Measurements from ENCODE around the gene MGAT4B. TPM values are rescaled to one million over a fixed set of nuclear protein-coding genes. Genes with fewer than 3 reads are reported as not detected.

MGAT4B gene
- total RNA-seq, 4 donors from 2014 or later = 366 to 1,291 (median 1,007) TPM

GRCh38 chr5:179779826-179780225, 26.8 kb downstream of the MGAT4B start:
- no peak for DNase-seq
- Histone ChIP-seq H3K36me3 (peaks cover 0 to 40% (median 0%) of the 10 kb centered on the region in 3 donors), H3K4me3 (no peak overlapping the region), H3K4me1 (no peaks in the 10 kb centered on the region), H3K9me3 (no peaks in the 10 kb centered on the region), H3K27me3 (no peaks in the 10 kb centered on the region), H3K27ac (no peak overlapping the region)
- no peak for TF ChIP-seq CTCF (IDR thresholded peaks at IDR 0.05)
- no peak for TF ChIP-seq POLR2A (IDR thresholded peaks at IDR 0.05)

GRCh38 chr5:179778591-179778990, 28.1 kb downstream of the MGAT4B start:
- TF ChIP-seq POLR2A (IDR thresholded peaks at IDR 0.05) = no peak
- no peak for TF ChIP-seq CTCF (IDR thresholded peaks at IDR 0.05)
- Histone ChIP-seq H3K4me3 (no peak overlapping the region), H3K36me3 (peaks cover 0 to 52% (median 0%) of the 10 kb centered on the region in 3 donors), H3K27ac (no peak overlapping the region), H3K27me3 (no peaks in the 10 kb centered on the region), H3K9me3 (no peaks in the 10 kb centered on the region), H3K4me1 (no peaks in the 10 kb centered on the region)
- no peak for DNase-seq

GRCh38 chr5:179777909-179778308, 28.8 kb downstream of the MGAT4B start:
- no peaks in the 10 kb centered on the region for H3K4me1 ChIP-seq
- DNase-seq = no peak
- H3K9me3 ChIP-seq = no peaks in the 10 kb centered on the region
- H3K27me3 ChIP-seq = no peaks in the 10 kb centered on the region
- peaks cover 0 to 59% (median 0%) of the 10 kb centered on the region in 3 donors for H3K36me3 ChIP-seq
- H3K4me3 ChIP-seq = no peak overlapping the region
- H3K27ac ChIP-seq = peak overlapping the region in 1 of 4 donors; percentile 11
- no peak for TF ChIP-seq POLR2A (IDR thresholded peaks at IDR 0.05)
- no peak for TF ChIP-seq CTCF (IDR thresholded peaks at IDR 0.05)

- no peak overlapping the region for H3K27ac ChIP-seq
- no peak overlapping the region for H3K4me3 ChIP-seq
- H3K9me3 ChIP-seq = no peaks in the 10 kb centered on the region
- H3K36me3 ChIP-seq = peaks cover 0 to 64% (median 0%) of the 10 kb centered on the region in 3 donors
- H3K27me3 ChIP-seq = no peaks in the 10 kb centered on the region
- TF ChIP-seq CTCF (IDR thresholded peaks at IDR 0.05) (no peak), POLR2A (IDR thresholded peaks at IDR 0.05) (no peak)
- H3K4me1 ChIP-seq = no peaks in the 10 kb centered on the region
- no peak for DNase-seq
These were observed 29.2 kb downstream of the MGAT4B start for GRCh38 chr5:179777456-179777855.

GRCh38 chr5:179776411-179776938, 30.2 kb downstream of the MGAT4B start:
- TF ChIP-seq CTCF (IDR thresholded peaks at IDR 0.05) (no peak), POLR2A (IDR thresholded peaks at IDR 0.05) (no peak)

GRCh38 chr5:179774442-179774841, 32.2 kb downstream of the MGAT4B start:
- Histone ChIP-seq H3K4me1 (no peaks in the 10 kb centered on the region), H3K4me3 (no peak overlapping the region), H3K27me3 (no peaks in the 10 kb centered on the region), H3K36me3 (peaks cover 0 to 94% (median 5%) of the 10 kb centered on the region in 3 donors), H3K9me3 (no peaks in the 10 kb centered on the region), H3K27ac (no peak overlapping the region)
- TF ChIP-seq CTCF (IDR thresholded peaks at IDR 0.05) (no peak), POLR2A (IDR thresholded peaks at IDR 0.05) (no peak)
- no peak for DNase-seq

More at GRCh38 chr5:179776411-179776938, 30.2 kb downstream of the MGAT4B start:
- no peaks in the 10 kb centered on the region for H3K27me3 ChIP-seq
- H3K4me1 ChIP-seq = no peaks in the 10 kb centered on the region
- no peak for DNase-seq
- H3K9me3 ChIP-seq = no peaks in the 10 kb centered on the region
- H3K36me3 ChIP-seq = peaks cover 0 to 73% (median 0%) of the 10 kb centered on the region in 3 donors
- no peak overlapping the region for H3K27ac ChIP-seq
- no peak overlapping the region for H3K4me3 ChIP-seq

Measured in Peyer's patch (tissue), 4 donors.